ENCODE results near the gene HS2ST1. TPM values are rescaled to one million over a fixed set of nuclear protein-coding genes. Genes with fewer than 3 reads are reported as not detected.

The HS2ST1 gene
- total and polyA plus RNA-seq, 2 experiments from 2014 or later: 10.1 to 15.2 TPM

DNA sequence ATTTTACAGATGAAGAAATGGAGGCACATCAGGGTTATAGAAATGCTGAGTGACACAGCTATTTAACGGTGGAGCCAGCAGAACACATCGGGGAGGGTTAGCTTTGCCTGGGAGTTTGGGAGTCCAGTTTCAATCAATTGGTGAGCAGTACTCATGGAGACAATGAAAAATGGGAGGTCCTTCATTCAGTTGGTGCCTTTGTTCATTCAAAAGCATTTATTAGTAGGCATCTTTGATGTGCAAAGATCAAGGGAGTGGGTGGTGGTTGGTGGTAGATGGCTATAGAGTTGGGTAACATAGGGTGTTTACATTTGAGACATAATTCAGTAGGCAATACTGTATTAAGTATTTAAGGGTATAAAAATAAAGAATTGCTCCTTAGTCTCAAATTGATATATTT, 230.5 kb downstream of the HS2ST1 start:
- H4K20me1 ChIP-seq (ENCODE audit: insufficient read depth): no peaks in the 10 kb centered on the region
- WGBS, 2 experiments (ENCODE audit: low coverage in 1 of 2, low lambda C conversion rate in 2 of 2, missing lambda C conversion rate in 2 of 2): 80 to 84% methylated on average over 2 of the region's 2 CpGs
- in situ Hi-C loops (cut with MboI): loop anchor here (25.0 kb wide), 2 partner anchors 142 to 792 kb away; no protein-coding TSS in a partner anchor

DNA sequence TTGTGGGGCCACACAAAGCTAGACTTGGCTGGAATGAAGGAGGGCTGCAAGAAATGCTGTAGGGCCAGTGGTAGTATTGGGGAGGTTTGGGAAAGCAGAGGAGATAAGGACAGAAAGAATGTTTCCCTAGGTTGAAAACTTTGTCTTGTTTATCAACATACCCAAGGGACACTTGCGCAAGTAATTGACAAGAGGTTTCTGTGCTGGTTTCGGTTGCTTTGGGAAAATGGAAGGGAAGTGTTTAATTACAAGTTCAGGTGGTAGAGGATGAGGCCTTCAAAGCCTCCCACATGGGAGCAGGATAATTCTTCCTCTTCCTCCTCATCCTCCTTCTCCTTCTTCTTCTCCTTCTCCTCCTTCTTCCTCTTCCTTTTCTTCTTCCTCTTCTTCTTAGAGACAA, 232.1 kb downstream of the HS2ST1 start:
- Histone ChIP-seq H3K4me1 (ENCODE audit: insufficient read depth) (peaks cover 19% of the 10 kb centered on the region), H3K9ac (no peak overlapping the region), H3K4me3 (no peak overlapping the region), H3K27ac (no peak overlapping the region), H2AFZ (no peak overlapping the region), H3K4me2 (ENCODE audit: unreplicated experiment) (no peak overlapping the region), H4K20me1 (ENCODE audit: insufficient read depth) (no peaks in the 10 kb centered on the region), H3K36me3 (ENCODE audit: low read depth) (no peaks in the 10 kb centered on the region), H3K9me3 (ENCODE audit: low read depth) (no peaks in the 10 kb centered on the region), H3F3A (ENCODE audit: insufficient read depth) (peaks cover 21% of the 10 kb centered on the region), H3K79me2 (ENCODE audit: insufficient read depth) (no peaks in the 10 kb centered on the region), H3K27me3 (replicated peaks; ENCODE audit: insufficient read depth) (no peaks in the 10 kb centered on the region), H3K9me2 (ENCODE audit: insufficient read depth) (no peaks in the 10 kb centered on the region)
- DNase-seq: no peak
- WGBS, 2 experiments (ENCODE audit: low coverage in 1 of 2, low lambda C conversion rate in 2 of 2, missing lambda C conversion rate in 2 of 2): 81 to 85% methylated on average over 2 of the region's 2 CpGs
- TF ChIP-seq EZH2 (IDR thresholded peaks at IDR 0.05; ENCODE audit: insufficient read depth, poor library complexity, severe bottlenecking): no peak
- no peak for TF ChIP-seq EZH2phosphoT487 (IDR thresholded peaks at IDR 0.05; ENCODE audit: insufficient read depth, low read depth)
- in situ Hi-C loops (cut with MboI): loop anchor here (25.0 kb wide), 2 partner anchors 141 to 791 kb away; no protein-coding TSS in a partner anchor

More for the DNA sequence above, 230.5 kb downstream of the HS2ST1 start:
- Histone ChIP-seq H3K27ac (no peak overlapping the region), H3K4me2 (ENCODE audit: unreplicated experiment) (no peak overlapping the region), H3K4me1 (ENCODE audit: insufficient read depth) (peaks cover 19% of the 10 kb centered on the region), H3K27me3 (replicated peaks; ENCODE audit: insufficient read depth) (no peaks in the 10 kb centered on the region), H3K9ac (no peak overlapping the region), H3K36me3 (ENCODE audit: low read depth) (no peaks in the 10 kb centered on the region), H2AFZ (no peak overlapping the region), H3K79me2 (ENCODE audit: insufficient read depth) (no peaks in the 10 kb centered on the region), H3K4me3 (no peak overlapping the region), H3F3A (ENCODE audit: insufficient read depth) (peaks cover 11% of the 10 kb centered on the region), H3K9me3 (ENCODE audit: low read depth) (no peaks in the 10 kb centered on the region), H3K9me2 (ENCODE audit: insufficient read depth) (no peaks in the 10 kb centered on the region)
- TF ChIP-seq EZH2phosphoT487 (IDR thresholded peaks at IDR 0.05; ENCODE audit: insufficient read depth, low read depth) (no peak), EZH2 (IDR thresholded peaks at IDR 0.05; ENCODE audit: insufficient read depth, poor library complexity, severe bottlenecking) (no peak)
- DNase-seq: no peak

DNA sequence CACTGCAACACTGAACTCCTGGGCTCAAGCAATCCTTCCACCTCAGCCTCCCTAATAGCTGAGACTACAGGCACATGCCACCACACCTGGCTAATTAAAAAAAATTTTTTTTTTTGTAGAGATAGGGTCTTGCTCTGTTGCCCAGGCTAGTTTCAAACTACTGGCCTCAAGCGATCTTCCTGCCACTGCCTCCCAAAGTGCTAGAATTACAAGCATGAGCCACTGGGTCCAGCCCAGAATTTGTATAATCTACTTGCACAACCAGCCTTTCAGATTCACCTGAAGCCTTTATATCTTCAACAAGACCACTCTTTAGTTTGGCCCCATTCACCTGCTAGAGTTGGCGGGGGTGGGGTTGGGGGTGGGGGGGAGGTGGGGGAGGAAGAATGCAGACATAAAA, 232.6 kb downstream of the HS2ST1 start:
- 85 to 94% methylated on average over 2 of the region's 2 CpGs for WGBS, 2 experiments (ENCODE audit: low coverage in 1 of 2, low lambda C conversion rate in 2 of 2, missing lambda C conversion rate in 2 of 2)

DNA sequence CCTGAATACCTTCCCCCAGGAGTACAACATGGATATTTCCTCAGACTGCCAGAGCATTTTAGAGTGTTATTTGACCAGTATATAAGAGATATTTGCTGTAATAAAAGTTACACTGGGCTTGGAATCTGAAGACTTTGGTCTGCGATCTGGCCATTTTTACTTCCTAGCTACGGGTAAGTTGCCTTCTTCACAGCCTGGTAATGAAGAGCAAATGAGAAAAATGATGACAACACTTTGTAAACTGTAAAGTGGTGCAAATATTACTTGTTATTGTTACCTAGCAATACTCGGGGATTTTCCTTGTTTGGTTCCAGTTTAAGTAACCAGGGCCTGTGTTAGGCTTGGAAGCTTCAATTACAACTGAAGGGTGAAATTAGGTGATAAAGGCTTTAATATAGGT, 233.4 kb downstream of the HS2ST1 start:
- Histone ChIP-seq H3K9me2 (ENCODE audit: insufficient read depth) (no peaks in the 10 kb centered on the region), H3K4me2 (ENCODE audit: unreplicated experiment) (no peak overlapping the region), H4K20me1 (ENCODE audit: insufficient read depth) (no peaks in the 10 kb centered on the region), H3K4me1 (ENCODE audit: insufficient read depth) (peaks cover 19% of the 10 kb centered on the region), H3K27me3 (replicated peaks; ENCODE audit: insufficient read depth) (no peaks in the 10 kb centered on the region), H3K27ac (no peak overlapping the region), H3K4me3 (no peak overlapping the region), H3K9ac (no peak overlapping the region), H3K9me3 (ENCODE audit: low read depth) (no peaks in the 10 kb centered on the region), H3F3A (ENCODE audit: insufficient read depth) (peaks cover 21% of the 10 kb centered on the region), H2AFZ (no peak overlapping the region), H3K79me2 (ENCODE audit: insufficient read depth) (no peaks in the 10 kb centered on the region), H3K36me3 (ENCODE audit: low read depth) (no peaks in the 10 kb centered on the region)
- TF ChIP-seq EZH2 (IDR thresholded peaks at IDR 0.05; ENCODE audit: insufficient read depth, poor library complexity, severe bottlenecking) (no peak), EZH2phosphoT487 (IDR thresholded peaks at IDR 0.05; ENCODE audit: insufficient read depth, low read depth) (no peak)
- in situ Hi-C loops (cut with MboI): loop anchor here (25.0 kb wide), 2 partner anchors 139 to 789 kb away; no protein-coding TSS in a partner anchor
- WGBS, 2 experiments (ENCODE audit: low coverage in 1 of 2, low lambda C conversion rate in 2 of 2, missing lambda C conversion rate in 2 of 2): 52 to 56% methylated on average over 3 of the region's 3 CpGs
- no peak for DNase-seq

More for the DNA sequence above, 232.6 kb downstream of the HS2ST1 start:
- Histone ChIP-seq H2AFZ (no peak overlapping the region), H3K9me3 (ENCODE audit: low read depth) (no peaks in the 10 kb centered on the region), H3F3A (ENCODE audit: insufficient read depth) (peaks cover 21% of the 10 kb centered on the region), H3K4me3 (no peak overlapping the region), H3K27ac (no peak overlapping the region), H3K79me2 (ENCODE audit: insufficient read depth) (no peaks in the 10 kb centered on the region), H3K4me1 (ENCODE audit: insufficient read depth) (peaks cover 19% of the 10 kb centered on the region), H3K36me3 (ENCODE audit: low read depth) (no peaks in the 10 kb centered on the region), H3K27me3 (replicated peaks; ENCODE audit: insufficient read depth) (no peaks in the 10 kb centered on the region), H4K20me1 (ENCODE audit: insufficient read depth) (no peaks in the 10 kb centered on the region), H3K9ac (no peak overlapping the region), H3K4me2 (ENCODE audit: unreplicated experiment) (no peak overlapping the region), H3K9me2 (ENCODE audit: insufficient read depth) (no peaks in the 10 kb centered on the region)
- DNase-seq: no peak
- TF ChIP-seq EZH2phosphoT487 (IDR thresholded peaks at IDR 0.05; ENCODE audit: insufficient read depth, low read depth) (no peak), EZH2 (IDR thresholded peaks at IDR 0.05; ENCODE audit: insufficient read depth, poor library complexity, severe bottlenecking) (no peak)
- in situ Hi-C loops (cut with MboI): loop anchor here (25.0 kb wide), 2 partner anchors 140 to 790 kb away; no protein-coding TSS in a partner anchor

Measured in GM23248 (cell line).